HG02588 (cell line): Measurements from ENCODE around the gene WNT7B.

ENCODE experiments used
- ATAC-seq: cut with Tn5 transposase; IDR thresholded peaks from one replicate; pipeline ENCODE4 v1.9.1; 2021; ENCODE audit warnings: mild to moderate bottlenecking, moderate library complexity; ENCODE audit not compliant: unreplicated experiment

WNT7B gene

GRCh38 chr22:45914309-45914708, 62.7 kb downstream of the WNT7B start:
- ATAC-seq: no peak

GRCh38 chr22:45912910-45913309, 64.1 kb downstream of the WNT7B start:
- ATAC-seq: no peak

- no peak for ATAC-seq
These were observed 65.2 kb downstream of the WNT7B start for GRCh38 chr22:45911601-45912271.

- no peak for ATAC-seq
These were observed 66.0 kb downstream of the WNT7B start for GRCh38 chr22:45910928-45911467.

GRCh38 chr22:45908961-45909360, 68.0 kb downstream of the WNT7B start:
- no peak for ATAC-seq

GRCh38 chr22:45907996-45908395, 69.0 kb downstream of the WNT7B start:
- ATAC-seq: no peak

- no peak for ATAC-seq
These were observed 69.6 kb downstream of the WNT7B start for GRCh38 chr22:45907378-45907777.

GRCh38 chr22:45906946-45907345, 70.0 kb downstream of the WNT7B start:
- no peak for ATAC-seq

- ATAC-seq: no peak
These were observed 70.8 kb downstream of the WNT7B start for GRCh38 chr22:45905924-45906865.

GRCh38 chr22:45905326-45905923, 71.5 kb downstream of the WNT7B start:
- ATAC-seq: no peak

GRCh38 chr22:45904236-45904635, 72.7 kb downstream of the WNT7B start:
- no peak for ATAC-seq

GRCh38 chr22:45903355-45904135, 73.4 kb downstream of the WNT7B start:
- no peak for ATAC-seq

- ATAC-seq: no peak
These were observed 79.2 kb downstream of the WNT7B start for GRCh38 chr22:45897736-45898135.

- ATAC-seq: no peak
These were observed 79.9 kb downstream of the WNT7B start for GRCh38 chr22:45896964-45897538.

- ATAC-seq: no peak
These were observed 80.6 kb downstream of the WNT7B start for GRCh38 chr22:45896153-45896951.

GRCh38 chr22:45895436-45896152, 81.4 kb downstream of the WNT7B start:
- no peak for ATAC-seq

- no peak for ATAC-seq
These were observed 83.4 kb downstream of the WNT7B start for GRCh38 chr22:45893516-45893915.

- no peak for ATAC-seq
These were observed 84.1 kb downstream of the WNT7B start for GRCh38 chr22:45892681-45893461.
